Measurements from ENCODE around the gene CEP295NL.
"Not testable (repeated sequence)": the region's sequence is repeated elsewhere in the genome, so short reads cannot be mapped to it uniquely, and the experiment has no call there.

CEP295NL gene

GRCh38 chr17:78904371-78904770, 1.4 kb upstream of the CEP295NL start:
- DNase-seq = no peak

GRCh38 chr17:78902231-78902630, 770 bp downstream of the CEP295NL start:
- not testable (repeated sequence) for DNase-seq

GRCh38 chr17:78901806-78902205, 1.2 kb downstream of the CEP295NL start:
- no peak for DNase-seq

GRCh38 chr17:78900816-78901215, 2.2 kb downstream of the CEP295NL start:
- no peak for DNase-seq

- no peak for DNase-seq
Measured at GRCh38 chr17:78899361-78900260, 3.4 kb downstream of the CEP295NL start.

GRCh38 chr17:78898947-78899346, 4.1 kb downstream of the CEP295NL start:
- DNase-seq = no peak

- DNase-seq = no peak
Measured at GRCh38 chr17:78898075-78898836, 4.7 kb downstream of the CEP295NL start.

- DNase-seq = no peak
Measured at GRCh38 chr17:78897664-78898047, 5.3 kb downstream of the CEP295NL start.

GRCh38 chr17:78896834-78897663, 6.0 kb downstream of the CEP295NL start:
- DNase-seq = no peak

GRCh38 chr17:78896091-78896833, 6.7 kb downstream of the CEP295NL start:
- DNase-seq = no peak

- no peak for DNase-seq
Measured at GRCh38 chr17:78895322-78895721, 7.7 kb downstream of the CEP295NL start.

GRCh38 chr17:78893684-78894083, 9.3 kb downstream of the CEP295NL start:
- DNase-seq = no peak

- DNase-seq = no peak
Measured at GRCh38 chr17:78892936-78893379, 10.0 kb downstream of the CEP295NL start.

GRCh38 chr17:78892520-78892919, 10.5 kb downstream of the CEP295NL start:
- DNase-seq = no peak

- DNase-seq = no peak
Measured at GRCh38 chr17:78892062-78892456, 10.9 kb downstream of the CEP295NL start.

- no peak for DNase-seq
Measured at GRCh38 chr17:78891406-78892061, 11.5 kb downstream of the CEP295NL start.

GRCh38 chr17:78890498-78890897, 12.5 kb downstream of the CEP295NL start:
- DNase-seq = no peak

GRCh38 chr17:78890096-78890495, 12.9 kb downstream of the CEP295NL start:
- DNase-seq = not testable (repeated sequence)

GRCh38 chr17:78889531-78889930, 13.5 kb downstream of the CEP295NL start:
- DNase-seq = no peak

GRCh38 chr17:78888941-78889518, 14.0 kb downstream of the CEP295NL start:
- no peak for DNase-seq

GRCh38 chr17:78886954-78887353, 16.0 kb downstream of the CEP295NL start:
- no peak for DNase-seq
